Stimulated activated CD8-positive, alpha-beta memory T cell treated with anti-CD3 and anti-CD28 coated beads, Interleukin-15, amount 100 ng/mL, for 24 hours (primary cell): ENCODE measurements around the gene RASSF5.
A peak's percentile ranks its signal among the peaks of the same experiment; 100 is the strongest.
"Not testable (repeated sequence)": the region's sequence is repeated elsewhere in the genome, so short reads cannot be mapped to it uniquely, and the experiment has no call there.

Experiments used
- DNase-seq: peaks from one replicate; pipeline ENCODE4 v3.0.0-alpha.2; 2020; ENCODE audit warnings: low read depth

The RASSF5 gene

DNA sequence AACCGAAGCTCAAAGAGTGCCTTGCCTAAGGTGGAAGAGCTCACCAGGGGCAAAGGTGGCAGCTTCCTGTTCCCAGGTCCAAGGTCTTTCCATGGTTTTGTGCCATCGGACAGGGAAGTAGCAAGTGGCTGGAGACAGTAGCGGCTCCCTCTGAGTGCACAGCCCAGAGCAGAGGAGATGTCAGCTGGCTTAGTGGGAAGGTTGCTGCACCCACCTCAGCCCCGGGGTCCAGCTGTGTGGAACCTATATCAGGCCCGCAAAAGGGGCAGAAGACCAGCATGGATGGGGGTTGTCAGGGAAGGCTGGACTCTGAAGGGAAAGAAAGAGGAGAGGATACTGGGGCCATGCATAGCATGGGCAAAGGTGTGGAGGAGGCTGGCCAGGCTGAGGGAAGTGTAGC lies 30.2 kb upstream of the RASSF5 start:
- DNase-seq, result no peak

DNA sequence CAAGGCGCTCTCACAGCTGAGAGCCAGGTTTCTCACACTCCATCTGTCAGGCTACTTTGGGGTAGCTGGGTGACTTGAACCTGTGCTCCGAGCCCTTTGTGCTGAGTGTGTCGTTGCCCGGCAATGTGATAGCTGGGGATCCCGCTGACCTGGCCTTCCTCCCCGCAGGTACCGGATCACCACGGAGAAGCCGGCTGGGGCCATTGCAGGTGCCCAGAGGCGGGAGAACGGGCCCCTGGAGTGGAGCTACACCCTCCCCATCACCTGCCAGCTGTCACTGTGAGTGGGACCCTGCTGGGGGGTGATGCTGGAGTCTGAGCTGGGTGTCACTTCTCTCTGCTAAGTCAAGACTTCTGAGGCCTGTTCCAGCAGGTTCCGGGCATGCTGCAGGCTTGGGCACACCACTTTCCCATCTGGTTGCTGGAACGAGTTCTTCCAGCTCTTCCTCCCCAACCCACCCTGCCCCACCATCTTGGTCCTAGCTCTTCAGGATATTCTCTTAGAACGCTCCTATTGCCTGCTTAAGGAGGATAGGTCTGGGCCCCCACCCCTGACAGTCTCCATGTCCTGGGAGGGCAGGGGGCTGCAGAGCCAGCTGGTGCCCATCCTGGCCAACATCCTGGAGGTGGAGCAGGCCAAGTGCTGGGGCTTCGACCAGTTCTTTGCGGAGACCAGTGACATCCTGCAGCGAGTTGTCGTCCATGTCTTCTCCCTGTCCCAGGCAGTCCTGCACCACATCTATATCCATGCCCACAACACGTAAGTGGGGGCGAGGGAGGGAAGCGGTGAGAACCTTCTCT lies 29.6 kb upstream of the RASSF5 start:
- DNase-seq, result no peak

DNA sequence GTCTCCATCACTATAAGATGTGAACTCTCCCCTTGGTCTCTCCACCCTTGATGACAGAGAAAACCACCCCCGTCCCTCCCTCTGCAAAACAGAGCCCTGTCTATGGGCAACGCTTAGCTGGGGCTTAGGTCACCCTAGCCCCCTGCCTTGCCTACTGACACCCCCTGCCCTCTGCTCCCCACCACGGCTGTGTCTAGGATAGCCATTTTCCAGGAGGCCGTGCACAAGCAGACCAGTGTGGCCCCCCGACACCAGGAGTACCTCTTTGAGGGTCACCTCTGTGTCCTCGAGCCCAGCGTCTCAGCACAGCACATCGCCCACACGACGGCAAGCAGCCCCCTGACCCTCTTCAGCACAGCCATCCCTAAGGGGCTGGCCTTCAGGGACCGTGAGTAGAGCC lies 28.6 kb upstream of the RASSF5 start:
- no peak for DNase-seq

DNA sequence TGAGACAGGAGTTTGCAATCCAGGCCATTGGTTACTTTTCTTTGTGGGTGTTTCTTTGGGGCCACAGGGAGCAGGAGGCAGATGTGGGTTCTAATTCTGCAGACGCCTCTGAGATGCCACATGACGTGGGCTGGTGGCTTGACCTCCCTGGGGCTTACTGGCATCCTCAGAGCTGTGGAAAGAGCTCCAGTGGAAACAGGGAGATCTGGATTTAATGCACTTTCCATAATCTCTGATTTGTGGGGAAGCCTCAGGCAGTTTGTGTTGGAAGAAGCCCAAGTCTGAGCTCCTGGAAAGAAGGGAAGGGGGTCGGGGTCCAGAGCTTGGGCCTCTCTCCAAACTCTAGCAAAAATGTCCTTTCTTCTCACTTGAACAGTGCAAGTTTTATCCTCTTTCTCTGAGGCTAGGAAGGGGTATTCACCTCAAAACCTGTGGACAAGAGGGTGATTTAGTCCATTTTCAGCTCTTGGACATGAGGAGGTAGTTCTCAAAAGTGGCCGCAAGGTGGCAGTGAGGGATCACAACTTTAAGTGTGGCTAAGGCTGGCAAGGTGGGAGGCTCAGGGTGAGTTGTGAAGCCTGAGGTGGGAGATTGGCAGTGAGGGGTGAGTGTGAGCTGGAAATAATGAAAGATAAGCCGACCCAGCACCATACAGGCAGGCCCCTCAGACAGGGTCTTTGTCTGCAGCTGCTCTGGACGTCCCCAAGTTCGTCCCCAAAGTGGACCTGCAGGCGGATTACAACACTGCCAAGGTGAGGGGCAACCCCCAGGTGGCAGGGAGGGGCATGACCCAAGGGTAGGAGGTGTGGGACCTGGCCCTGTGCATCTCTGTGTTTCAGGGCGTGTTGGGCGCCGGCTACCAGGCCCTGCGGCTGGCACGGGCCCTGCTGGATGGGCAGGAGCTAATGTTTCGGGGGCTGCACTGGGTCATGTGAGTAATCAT lies 27.9 kb upstream of the RASSF5 start:
- DNase-seq, result peak; percentile 29

DNA sequence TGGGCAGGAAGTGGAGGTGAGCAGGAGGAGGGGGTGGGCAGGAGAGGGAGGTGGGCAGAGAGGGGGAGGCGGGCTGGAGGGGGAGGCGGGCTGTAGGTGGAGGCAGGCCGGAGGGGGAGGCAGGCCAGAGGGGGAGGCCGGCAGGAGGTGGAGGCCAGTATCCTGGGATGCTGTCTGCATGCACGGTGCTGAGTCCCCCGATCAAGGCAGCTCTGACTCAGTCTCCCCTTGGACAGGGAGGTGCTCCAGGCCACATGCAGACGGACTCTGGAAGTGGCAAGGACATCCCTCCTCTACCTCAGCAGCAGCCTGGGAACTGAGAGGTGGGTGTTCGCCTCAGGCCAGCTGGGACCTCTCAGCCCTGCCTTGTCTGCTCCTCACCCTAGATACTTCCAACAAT lies 27.1 kb upstream of the RASSF5 start:
- DNase-seq, result no peak

DNA sequence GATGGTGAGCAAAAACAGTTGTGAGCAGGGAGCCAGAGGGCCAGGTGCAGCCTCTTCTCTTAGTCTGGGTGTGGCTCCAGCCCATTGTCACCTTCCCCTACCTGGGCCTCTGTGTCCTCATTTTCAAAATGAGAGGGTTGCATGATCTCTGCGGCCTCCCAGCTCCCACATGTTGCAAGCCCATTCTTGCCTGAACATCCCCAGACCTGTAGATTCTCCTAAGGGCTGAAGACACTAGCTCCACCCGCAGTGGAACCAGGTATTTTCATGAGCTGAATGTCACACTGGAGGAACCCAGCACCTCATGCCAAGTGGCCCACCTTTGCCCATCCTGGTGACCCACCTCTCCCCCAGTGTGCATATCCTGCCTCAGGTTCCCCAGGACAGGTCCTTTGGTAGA lies 24.7 kb upstream of the RASSF5 start:
- DNase-seq, result no peak

DNA sequence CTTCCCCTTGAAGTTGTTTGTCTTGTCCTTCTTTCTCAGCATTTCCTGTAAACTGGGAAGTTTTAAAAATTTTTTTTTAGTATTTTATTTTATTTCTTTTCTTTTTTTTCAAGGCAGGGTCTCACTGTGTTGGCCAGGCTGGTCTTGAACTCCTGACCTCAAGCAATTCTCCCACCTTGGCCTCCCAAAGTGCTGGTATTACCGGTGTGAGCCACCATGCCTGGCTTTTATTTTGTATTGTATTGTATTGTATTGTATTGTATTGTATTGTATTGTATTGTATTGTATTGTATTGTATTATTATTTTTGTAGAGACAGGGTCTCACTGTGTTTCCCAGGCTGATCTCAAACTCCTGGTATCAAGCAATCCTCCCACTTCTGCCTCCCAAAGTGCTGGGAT lies 23.5 kb upstream of the RASSF5 start:
- DNase-seq, result not testable (repeated sequence)

DNA sequence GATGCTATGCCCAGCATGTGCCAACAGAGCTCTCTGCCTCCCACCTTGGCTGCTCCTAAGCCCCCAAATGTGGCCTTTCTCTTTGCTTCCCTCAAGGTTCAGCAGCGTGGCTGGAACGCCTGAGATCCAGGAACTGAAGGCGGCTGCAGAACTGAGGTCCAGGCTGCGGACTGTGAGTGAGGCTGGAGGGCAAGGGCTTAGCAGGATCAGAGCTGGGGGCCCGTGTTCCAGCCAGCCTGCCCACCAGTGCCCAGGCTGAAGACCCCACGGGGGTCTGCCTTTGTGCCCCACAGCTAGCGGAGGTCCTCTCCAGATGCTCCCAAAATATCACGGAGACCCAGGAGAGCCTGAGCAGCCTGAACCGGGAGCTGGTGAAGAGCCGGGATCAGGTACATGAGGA lies 22.4 kb upstream of the RASSF5 start:
- DNase-seq, result no peak

DNA sequence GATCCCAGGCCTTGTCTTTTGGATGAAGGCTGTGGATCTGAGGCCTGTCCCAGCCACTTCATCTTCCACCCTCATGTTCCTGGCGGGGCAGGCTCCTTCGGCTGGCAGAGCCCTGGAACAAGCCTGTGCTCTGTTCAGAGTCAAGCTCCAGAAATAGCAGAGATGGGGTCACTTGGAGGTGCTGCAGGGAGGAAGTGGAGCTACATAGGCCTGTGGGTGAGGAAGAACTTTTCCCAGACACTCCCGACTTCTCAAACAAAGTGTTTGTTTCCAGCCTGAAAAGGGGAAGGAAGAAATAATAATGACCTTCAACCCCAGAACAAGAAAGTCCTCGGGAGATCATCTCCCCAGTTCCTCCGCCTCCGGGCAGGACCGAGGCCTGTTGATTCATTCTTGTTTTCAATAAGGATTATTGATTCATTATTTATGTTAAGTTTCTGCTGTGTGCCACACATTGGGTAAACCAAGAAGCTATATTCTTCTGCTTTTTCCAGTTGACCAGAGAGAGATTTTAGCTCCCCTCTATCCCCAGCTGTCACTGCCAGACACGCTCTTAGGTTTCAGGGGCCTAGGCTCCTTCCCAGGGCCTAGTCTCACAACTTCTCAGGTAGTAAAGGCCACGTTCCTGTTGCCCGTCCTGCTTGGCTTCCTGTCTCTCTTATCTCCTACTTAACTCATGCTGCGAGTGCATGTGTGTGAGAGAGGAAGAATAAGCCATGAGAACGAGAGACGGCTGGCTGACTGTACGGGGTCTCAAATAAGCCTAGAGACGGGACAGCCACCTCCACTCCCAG lies 20.1 kb upstream of the RASSF5 start:
- no peak for DNase-seq

DNA sequence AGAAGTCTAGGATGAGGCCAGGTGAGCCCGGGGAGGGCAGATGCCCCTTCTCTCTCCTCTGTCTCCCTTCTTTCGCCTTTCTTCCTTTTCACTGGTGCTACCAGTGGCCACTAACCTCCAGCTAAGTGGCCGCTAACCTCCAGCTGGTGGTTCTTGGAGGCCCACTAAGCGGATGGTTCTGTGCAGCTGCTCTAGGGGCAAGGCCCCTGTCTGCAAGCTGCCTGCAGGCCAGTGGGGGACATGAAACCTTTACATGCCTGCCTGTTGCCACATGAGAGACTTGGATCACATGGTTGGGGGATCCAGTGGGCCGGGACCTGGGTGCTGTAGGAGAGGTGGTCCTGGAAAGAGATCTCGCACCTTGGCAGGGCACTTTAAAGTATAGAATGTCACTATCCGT lies 19.4 kb upstream of the RASSF5 start:
- no peak for DNase-seq

DNA sequence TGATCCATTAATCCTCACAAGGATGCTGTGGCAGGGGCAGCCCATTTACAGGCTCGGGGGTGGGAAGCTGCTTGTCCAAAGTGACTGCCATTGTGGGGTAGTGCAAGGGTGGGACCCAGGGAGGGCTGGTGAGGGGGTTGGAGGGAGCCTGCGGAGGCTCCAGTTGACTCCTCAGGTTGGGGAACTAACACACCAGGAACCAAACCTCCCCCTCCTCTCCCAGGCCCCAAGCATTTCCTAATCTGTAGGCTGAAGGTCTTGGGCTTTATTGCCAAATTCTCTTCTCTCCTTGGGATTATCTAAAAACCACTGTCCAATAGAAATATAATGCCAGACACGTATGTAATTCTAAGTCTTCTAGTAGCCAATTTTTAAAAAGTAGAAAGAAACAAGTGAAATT lies 18.9 kb upstream of the RASSF5 start:
- DNase-seq, result no peak

DNA sequence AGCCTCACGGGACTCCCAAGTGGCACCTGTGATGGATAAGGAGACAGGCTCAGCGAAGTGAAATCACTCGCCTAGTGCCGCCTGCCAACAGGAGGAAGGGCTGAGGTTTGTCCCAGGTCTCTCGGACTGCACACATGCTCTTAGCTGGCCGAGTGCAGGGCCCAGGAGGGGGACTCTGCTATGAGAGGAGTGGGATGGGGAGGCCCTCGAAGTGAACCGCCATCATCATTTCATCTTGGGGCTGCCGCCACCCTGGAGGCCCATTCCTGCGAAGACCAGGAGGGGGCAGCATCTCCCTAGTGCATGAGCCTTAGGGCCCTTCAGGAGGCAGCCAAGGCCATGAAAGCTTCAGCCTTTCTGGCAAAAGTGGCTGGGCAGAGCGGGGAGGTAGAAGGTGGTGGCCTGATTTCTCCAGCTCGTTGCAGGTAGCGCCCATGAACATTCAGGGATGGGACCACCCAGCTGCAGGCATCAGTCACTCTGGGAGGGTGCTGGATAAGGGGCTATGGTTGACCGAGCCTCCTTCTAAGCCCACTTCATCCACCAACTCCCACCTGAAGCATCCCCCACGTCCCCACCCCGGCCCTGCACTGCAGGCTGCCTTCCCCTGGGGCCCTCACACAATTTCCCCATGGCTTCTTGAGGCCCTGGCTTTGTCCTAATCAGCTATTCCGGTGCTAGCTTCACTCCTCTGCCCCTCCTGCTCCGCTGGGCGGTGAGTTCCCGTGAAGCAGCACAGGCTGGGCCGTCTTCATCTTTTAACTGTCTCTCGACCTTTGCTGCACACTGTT lies 17.2 kb upstream of the RASSF5 start:
- peak; percentile 61 for DNase-seq

DNA sequence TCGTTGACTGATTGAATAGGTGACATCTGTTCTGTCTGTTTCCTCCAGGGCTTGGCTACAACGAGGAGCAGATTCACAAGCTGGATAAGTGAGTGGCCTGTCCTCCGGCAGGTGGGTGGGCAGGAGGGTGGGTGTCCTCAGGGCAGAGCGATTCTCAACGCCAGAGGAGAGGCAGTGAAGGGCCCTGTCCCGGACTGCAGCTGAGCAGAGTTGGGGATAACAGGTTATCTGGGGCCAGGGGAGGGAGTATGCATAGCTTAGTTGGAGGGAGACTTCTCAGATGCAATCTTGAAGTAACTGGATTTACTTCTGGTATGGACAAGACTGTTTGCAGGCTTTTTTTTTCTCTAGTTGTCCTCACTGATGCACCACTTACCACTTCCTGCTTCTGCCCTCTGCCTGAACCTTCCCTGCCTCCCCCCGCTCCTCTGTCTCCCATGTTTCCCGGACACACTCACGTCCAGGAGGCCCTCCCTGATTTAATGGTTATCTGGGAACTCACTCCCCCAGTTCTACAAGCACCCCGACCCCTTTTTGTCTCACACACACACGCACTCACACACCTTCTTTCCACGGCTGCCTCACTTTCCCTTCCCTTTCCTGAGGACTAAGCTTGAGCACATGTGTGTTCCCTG lies 16.4 kb upstream of the RASSF5 start:
- no peak for DNase-seq

DNA sequence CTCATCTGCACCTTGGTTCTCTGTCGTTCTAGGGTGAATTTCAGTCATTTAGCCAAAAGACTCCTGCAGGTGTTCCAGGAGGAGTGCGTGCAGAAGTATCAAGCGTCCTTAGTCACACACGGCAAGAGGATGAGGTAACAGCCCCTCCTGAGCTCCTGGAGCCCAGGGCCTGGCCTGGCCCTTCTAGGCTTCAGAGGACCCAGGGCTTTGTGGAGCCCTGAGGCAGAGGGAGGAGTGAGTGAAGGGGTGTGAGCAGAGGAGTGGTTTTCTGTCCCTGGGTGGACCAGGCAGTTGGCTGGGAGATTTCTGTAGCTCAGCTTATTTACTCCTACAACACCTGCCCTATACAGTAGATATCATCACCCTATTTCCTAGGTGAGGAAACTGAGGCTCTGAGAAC lies 15.7 kb upstream of the RASSF5 start:
- no peak for DNase-seq

DNA sequence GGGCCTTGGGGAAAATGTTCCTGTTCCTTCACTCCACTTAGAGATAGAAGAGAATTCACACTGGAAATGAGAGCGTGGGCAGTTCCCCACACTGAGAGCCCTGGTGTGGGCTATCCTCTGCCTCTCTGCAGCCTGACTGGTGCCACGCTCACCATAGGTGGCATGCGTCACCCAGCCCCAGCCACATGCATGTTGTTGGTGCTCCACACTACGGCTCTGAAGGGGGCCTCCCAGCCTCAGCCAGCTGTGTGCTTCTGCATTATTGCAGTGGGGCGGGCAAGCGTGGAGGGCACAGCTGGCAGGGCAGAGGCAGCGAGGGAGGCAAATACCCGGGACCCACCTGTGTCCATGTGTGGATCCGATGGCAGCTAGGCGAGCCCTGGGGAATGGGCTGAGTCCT lies 14.7 kb upstream of the RASSF5 start:
- no peak for DNase-seq

DNA sequence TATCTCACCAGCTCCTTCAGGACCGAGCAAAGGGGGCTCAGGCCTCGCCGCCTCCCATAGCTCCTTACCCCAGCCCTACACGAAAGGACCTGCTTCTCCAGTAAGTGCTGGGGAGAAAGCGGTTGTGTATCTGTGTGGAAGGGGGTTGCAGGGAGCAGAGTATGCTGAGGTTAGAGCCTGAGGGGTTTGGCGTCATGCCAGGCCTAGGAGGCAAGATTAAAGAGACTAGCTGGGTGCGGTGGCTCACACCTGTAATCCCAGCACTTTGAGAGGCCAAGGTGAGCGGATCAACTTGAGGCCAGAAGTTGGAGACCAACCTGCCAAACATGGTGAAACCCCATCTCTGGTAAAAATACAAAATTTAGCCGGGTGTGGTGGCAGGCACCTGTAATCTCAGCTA lies 14.1 kb upstream of the RASSF5 start:
- DNase-seq, result no peak

DNA sequence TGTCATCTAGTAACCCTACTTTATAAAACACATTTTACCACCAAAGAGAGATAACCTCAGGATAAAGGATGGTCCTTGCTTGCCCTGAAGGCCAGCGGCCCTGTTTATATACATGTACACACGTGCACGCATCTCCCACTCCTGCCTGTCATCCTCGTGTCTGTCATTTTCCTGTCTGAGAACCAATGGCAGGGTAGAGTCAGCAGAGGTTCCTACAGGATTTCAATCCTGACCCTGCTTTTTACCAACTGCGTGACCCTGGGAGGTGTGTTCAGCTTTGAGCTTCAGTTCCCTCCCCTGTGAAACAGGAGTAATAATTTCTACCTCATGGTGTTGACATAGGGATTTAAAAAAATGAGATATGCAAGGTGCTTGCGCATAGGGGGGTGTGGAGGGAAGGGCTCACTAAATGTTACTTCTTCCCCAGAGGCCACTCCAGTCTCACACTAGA lies 12.3 kb upstream of the RASSF5 start:
- DNase-seq, result no peak

DNA sequence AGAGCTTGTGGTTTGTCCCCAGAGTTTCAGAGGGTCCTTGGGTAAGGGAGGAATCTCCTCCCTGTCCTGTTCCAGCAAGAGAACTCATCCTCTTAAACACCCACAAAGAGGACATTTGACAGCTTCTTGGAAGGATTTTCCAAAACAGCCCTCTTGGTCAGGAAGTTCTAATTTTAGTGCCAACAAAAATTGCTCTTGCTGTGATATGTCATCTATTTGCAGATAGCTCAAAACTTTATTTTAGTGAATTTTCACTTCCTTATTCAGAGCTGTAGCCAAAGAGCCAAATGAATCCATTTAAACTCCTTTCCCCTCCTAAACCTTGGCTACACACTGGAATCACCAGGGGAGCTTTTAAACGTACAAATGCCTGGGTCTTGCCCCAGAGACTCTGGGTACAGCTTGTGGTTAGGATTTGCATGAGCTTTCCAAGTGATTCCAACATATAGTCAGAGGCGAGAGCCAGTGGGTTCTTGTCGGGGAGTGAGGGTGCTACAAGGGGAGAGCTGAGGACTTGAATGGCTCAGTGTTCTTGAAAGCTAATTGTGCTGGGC lies 11.8 kb upstream of the RASSF5 start:
- no peak for DNase-seq

DNA sequence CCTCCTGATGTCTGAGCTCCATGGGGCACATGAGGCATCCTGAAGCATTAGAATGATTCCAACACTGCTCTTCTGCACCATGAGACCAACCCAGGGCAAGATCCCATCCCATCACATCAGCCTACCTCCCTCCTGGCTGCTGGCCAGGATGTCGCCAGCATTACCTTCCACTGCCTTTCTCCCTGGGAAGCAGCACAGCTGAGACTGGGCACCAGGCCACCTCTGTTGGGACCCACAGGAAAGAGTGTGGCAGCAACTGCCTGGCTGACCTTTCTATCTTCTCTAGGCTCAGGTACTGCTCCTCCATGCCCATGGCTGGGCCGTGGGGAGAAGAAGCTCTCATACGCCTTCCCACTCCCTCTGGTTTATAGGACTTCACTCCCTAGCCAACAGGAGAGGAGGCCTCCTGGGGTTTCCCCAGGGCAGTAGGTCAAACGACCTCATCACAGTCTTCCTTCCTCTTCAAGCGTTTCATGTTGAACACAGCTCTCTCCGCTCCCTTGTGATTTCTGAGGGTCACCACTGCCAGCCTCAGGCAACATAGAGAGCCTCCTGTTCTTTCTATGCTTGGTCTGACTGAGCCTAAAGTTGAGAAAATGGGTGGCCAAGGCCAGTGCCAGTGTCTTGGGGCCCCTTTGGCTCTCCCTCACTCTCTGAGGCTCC lies 11.1 kb upstream of the RASSF5 start:
- no peak for DNase-seq

DNA sequence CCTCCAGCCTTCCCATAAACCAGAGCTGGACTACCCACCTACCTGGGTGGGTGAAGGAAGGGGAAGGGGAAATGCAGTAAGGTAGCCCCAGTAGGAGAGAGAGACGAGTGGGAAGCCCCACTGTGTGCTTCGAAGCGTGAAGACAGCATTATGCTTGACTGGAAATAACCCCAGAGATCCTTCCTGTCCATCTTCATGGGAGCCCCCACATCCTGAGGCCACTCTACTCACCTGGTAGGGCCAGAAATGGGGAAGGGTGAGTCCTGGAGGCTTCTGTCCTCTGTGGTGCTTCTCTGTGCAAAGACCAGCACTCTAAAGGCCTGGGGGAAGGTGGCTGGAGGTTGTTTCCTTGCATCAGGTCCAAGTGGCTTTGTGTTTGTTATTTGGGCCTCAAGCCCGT lies 10.0 kb upstream of the RASSF5 start:
- DNase-seq, result no peak
